SKM-1 treated with dmso at 0.1 percent for 144 hours (cell line): Measurements from ENCODE around the gene QSOX2.

Experiments used
- DNase-seq: peaks from one replicate; lab custom pipeline; 2025; ENCODE audit not compliant: unreplicated experiment; lab: John Stamatoyannopoulos, UW

The QSOX2 gene

DNA sequence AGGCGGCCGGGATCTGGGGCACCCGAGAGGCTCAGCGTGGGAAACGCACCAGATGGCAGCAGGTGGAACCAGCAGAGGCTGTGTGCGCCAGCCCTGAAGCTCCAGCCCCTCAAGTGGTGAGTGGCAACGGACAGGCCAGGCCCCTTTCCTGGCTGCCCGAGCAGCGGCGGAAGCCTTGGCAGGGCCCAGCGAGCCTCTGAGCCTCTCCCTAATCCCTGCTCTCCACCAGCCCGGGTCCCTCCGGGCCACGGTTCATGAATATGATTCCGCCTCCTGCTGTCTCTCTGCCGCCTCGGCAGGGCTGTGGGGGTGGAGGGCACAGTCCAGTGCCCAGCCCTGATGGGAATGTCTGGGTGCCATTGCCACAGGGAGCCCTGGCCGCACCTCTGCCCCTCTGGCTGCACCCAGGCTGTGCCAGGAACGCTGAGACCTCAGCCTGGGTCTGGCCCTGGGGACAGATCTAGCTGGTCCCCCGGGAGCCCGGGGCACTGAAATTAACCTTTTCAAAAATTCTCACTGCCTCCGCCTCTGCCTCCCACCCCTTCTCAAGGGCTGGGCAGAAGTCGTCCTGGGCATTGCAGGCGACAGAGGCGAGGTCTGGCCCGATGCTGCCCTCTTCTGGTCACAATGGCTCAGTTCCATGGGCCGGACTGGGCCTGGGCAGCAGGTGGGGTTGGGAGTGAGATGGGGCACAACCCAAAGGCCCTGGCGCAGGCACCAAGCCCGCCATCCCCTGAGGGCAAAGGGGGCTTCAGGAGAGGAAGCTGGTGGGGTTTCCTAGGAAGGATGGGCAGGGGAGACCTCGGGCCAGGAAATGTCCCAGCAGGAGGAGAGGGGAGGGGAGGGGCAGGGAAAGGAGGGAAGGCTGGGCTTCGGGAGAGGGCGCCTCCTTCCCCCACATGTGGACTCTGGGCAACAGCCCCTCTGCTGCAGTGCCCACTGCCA lies 38.0 kb upstream of the QSOX2 start:
- DNase-seq, result peak; percentile 37

DNA sequence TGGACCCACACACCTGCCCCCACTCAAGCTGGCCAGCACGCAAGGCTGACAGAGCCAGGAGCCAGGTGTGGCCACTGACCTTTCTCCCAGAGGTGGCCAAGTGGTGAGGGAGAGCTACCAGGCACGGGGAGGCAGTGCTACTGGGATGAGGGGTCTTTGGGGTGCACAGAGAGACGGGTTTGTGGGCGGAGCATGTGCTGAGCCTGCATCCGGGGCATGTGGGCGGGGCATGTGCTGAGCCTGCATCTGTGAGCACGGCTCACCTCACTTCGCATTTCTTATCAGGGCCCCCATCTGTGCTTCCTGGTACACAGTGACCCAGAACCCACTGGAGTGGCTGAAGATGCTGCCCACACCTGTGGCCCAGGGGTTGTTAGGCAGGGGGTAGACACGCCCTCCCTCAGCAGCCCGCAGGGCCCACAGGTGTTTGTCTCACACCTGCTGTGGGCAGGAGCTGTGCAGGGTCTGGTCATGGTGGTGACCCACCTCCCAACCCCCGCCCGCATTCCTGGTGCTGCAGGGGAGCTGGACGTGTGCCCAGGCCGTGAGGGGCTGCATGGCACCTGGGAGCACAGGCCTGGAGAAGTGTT lies 36.8 kb upstream of the QSOX2 start:
- DNase-seq, result no peak

DNA sequence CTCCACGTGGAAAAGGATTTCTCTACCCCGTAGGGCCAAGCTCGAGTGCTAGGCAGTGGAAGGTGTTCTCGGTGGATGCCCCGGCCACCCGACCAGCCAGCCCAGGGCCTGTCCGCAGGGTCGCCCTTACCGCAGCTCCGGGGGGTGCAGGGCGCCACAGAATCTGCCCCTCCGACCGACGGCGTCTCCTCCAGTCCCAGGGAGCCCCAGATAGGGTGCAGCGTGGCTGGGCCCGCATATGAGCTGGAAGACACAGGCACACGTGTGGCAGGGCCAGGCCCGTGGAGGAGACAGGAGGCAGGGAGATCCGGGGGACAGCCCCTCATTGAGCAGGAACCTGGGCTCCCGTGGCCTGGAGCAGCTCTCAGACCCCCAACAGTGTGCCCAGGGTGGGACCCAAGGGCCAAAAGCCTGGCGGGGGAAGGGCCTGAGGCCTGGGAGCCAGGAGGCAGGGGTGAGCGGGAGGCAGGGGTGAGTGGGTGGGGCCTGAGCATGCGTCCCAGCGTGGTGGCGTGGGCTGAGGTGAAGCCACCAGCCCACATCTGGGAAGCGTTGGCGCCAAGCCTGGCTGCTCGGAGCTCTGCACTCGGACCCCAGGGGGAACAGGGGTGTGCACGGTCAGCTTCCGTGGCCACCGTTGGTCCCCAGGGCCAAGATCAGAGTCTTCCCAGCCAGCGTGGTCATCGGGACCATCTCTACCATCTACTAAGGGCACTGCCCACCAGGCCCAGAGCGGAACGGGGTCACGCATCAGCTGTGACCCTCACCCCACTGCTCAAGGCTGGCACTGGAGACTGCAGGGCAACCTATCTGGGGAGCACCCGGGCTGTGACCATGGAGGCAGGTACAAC lies 36.0 kb upstream of the QSOX2 start:
- DNase-seq, result no peak

DNA sequence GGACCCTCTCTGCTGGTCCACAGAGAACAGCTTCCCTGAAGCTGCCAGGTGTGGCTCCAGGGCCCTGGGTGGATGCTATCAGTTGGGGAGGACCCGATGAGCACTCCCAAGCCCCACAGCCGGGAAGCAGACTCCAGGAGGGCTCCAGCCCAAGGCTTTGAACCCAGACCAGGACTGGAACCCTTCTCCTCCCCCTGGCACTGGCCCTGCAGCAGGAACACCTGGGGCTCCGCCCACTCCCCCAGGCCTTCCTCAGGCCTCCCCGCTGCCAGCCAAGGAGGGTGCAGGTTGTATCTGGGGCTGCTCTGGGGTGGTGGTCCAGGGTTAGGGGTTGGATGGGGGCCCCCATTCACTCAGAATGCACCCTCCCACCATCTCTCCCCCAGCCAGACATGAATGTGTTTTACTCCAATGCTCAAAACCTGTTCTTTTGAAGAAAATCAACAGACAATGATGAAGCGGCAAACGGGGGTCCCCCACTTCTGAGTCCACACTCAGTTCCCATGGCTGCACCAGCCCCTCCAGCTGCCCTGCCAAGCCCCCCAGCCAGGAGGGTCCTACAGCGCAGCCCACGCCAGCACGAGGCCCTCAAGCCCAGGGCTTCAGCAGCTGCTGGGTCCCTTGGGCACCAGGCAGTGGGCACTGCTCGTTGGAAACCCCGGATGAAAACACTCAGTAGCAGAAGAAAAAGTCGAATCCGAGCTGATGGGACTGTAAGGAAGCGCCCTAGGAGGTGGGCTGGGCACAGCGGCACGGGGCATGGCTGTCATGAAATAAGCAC lies 35.1 kb upstream of the QSOX2 start:
- DNase-seq, result no peak

DNA sequence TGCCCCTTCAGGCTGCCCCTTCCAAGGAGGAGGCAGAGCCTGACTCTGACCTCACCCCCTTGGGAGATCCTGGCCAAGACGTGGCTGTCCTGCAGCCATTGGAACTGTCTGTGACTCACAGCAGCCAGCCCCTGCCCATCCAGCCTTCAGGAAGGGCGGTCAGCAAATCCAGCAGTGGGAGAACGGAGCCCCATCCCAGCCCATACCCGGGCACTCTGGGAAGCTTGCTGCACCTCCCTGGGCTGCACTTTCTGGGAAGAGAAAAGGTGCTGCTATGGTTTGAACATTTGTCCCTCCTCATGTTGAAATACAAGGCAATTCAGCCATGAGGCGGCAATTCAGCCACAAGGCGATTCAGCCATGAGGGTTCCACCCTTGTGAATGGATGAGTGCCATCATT lies 33.9 kb upstream of the QSOX2 start:
- no peak for DNase-seq

DNA sequence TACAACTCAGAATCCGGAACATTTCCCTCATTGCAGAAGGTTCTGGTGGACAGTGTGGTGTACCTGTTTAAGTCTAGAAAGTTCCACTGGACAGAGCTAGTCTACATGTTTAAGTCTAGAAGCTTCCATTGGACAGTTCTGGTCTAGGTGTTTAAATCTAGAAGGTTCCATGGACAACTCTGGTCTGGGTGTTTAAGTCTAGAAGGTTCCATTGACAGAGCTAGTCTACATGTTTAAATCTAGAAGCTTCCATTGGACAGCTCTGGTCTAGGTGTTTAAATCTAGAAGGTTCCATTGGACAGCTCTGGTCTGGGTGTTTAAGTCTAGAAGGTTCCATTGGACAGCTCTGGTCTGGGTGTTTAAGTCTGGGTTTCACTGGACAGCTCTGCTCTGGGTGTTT lies 33.3 kb upstream of the QSOX2 start:
- DNase-seq, result no peak

DNA sequence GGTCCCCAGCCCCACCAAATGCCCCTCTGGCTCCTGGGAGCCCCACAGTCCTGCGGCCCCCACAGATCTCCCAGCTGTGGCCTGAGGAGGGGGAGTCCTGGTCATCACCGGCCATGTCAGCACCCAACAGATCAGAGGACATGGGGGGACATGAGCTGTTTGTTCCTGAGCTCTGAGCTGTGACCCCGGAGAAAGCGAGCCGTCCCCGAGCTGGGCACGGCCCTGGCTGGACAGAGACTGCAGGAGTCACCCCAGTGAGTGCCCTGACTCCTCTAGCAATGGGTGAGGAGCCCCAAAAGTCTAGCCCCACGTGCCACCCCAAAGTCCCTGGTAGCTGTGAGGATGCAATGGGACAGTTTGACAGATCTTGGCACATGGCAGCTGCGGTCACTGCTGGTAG lies 32.6 kb upstream of the QSOX2 start:
- no peak for DNase-seq

DNA sequence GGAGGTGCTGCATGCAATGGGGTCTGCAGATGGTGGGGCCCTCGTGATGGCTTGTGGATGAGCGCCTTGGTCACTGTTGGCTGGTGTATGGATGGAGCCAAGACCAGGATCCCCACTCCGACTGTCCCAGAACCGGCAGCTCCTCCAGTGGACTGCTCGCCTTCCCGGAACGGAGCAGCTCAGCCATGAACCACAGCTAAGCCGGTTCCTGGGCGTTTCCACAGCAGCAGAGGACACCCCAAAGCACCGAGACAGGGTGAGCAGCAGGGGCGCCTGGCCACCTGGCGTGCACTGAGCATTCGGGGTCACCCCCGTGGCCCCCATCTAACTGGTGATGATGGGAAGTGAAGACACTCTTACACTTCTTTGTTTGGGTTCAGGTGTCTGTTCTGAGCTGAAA lies 32.1 kb upstream of the QSOX2 start:
- DNase-seq, result no peak

DNA sequence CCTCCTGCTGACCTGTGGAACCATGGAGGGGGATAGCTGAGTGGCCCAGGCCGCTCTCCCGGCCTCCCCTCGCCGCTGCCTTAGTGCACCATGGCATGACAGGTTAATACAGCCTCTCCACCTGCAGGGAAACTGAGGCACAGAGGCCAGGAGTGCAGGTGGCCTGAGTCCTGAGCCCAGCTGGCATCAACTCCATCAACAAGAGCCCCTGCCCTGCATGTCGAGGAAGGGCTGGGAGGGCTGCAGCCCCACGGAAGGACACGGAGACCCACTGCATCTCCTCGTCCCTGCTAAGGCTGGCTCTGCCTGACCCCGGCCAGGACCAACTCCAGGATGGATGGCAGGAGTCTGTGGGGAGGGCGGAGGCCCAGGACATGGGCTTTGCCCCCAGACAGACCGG lies 31.1 kb upstream of the QSOX2 start:
- DNase-seq, result no peak

DNA sequence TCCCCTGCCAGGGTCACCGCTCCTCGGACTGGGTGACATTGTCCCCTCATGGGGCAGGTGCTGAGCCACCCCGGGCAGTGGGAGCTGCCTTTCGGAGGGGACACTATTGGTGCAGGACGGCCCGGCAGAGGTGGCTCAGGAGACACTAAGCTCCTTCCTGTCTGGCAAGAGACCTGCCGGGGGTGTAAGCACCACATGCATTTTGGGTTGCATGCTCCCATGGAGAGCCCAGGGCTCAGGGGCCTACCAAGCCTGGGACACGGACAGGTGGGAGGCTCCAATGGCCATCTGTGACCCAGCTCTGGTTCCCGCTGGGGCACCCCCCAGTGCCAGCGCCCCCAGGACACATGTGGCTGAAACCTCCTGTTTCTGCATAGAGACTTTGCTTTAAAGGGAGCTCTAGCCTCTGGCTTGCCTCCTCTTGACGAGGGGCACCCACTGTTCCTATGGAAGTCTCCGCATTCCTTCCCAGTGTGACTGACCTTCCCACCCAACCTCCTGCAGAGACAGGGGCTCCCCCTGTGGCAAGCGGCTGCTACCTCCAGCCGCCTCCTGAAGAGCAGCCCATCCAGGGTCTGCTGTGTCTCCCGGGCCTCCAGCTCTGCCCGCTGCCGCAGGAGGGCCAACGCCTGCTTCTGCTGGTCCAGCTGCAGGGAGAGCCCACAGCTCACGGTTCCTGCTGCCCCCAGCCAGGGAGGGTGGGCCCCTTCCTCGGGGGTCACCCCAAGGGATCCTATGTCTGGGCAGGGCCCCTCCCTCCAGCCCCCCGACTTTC lies 30.2 kb upstream of the QSOX2 start:
- no peak for DNase-seq

DNA sequence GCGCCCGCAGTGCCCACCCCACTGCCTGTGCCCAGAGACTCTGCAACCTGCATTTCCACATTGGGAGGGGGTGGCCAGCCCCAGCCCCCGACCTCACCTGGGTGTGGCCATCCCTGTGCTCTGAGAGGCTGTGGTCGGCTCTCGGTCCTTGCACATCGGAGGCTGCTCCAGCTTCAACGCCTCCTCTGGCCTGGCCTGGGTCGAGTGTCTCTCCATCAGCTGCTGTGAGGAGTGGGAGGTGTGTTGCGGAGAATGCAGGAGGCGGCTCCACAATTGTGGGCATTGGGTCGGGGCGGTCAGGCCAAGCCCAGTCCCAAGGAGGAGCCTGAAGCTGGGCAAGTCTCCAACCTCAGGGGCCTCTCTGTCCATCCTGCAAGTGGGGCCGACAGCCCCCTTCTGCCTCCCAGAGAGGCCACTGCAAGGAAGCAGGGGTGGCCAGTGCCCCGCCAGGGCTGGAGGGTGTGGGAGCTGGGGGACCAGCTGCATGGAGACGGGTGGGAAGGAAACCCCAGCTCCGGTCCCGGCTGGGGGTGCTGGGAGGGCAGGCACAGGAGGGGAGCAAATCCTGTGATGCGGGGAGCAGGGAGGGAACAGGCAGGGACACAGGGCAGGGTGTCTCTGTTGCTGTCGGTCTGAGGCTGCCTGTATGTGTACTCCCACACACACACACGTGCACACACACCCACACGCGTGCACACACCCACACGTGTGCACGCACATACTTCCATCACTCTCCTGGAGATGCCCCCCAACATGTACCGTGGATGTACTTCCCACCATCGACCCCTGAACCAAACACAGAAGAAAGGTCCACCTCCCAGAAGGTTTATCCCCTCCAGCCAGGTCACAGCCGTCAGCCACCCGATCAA lies 29.4 kb upstream of the QSOX2 start:
- DNase-seq, result no peak

DNA sequence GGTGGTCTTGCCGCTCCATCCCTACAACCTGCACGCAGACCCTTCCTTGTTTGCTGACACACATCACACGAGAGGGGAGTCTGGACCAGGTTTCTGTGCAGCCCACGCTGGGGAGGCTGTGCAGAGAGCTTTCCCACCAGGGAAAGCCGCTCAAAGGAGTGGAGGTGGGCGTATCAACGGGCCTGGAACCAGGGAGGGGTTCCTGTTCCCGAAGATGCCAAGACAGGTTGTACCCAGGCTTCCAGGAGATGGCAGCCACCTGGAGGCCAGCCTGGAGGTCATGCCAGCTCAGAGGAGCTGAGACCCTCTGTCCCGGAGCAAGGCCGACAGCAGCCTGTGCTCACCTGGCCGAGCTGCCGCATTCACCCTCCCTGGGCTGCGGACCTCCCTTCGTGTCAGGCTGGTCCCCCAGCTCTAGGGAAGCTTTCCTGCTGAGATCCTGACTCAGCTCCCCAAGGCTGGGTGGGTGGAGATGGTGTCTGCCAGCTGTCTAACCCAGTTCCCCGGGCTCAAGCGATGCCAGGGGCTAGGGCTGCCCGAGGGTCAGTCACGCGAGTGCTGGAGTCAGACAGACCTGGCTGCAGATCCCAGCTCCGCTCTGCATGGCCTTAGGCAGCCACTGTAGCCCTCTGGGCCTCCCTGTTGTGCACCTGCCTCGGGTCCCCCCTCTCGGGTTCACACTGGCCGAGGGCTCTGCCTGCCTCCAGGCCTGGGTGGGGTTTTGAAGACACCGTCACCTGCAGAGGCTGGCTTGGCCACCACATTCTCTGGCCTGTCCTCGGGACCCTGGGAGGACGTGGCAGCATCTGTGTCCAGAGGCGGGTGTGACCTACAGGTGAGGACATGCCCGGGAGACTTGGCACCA lies 28.5 kb upstream of the QSOX2 start:
- no peak for DNase-seq

DNA sequence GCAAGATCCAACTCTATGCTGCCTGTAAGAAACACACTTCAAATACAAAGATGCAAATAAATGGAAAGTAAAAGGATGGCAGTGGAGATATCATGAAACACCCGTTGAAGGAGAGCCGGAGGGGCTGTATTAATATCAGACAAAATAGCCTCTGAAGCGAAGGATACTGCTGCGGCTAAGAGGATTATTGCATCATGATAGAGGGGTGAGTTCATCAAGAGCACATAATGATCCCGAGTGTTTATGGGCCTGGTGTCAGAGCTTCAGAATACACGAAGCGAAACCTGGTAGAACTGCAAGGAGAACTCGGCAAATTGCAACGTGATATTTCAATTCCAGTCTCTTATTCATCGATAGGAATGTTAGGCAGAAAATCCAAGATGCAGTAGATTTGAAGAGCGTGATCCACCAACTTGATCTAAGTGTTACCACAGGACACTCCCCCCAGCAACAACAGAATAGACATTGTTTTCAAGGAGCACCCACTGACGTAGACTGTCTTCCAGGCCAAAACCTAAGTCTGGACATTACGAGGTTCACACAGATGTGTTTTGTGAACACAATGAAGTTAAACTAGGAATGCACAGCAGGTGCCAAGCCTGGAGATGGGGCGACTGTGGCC lies 27.7 kb upstream of the QSOX2 start:
- DNase-seq, result no peak

DNA sequence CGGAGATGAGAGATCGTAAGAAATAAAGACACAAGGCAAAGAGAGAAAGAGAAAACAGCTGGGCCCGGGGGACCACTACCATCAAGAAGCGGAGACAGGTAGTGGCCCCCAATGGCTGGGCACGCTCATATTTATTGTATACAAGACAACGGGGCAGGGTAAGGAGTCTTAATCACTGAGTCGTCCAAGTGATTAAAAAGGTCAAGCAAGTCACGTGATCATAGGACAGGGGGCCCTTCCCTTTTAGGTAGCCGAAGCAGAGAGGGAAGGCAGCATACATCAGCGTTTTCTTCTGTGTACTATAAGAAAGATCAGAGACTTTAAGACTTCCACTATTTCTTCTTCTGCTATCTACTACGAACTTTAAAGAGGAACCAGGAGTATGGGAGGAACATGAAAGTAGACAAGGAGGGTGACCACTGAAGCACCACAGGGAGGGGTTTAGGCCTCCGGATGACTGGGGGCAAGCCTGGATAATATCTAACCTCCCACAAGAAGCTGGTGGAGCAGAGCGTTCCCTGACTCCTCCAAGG lies 24.6 kb upstream of the QSOX2 start:
- no peak for DNase-seq

DNA sequence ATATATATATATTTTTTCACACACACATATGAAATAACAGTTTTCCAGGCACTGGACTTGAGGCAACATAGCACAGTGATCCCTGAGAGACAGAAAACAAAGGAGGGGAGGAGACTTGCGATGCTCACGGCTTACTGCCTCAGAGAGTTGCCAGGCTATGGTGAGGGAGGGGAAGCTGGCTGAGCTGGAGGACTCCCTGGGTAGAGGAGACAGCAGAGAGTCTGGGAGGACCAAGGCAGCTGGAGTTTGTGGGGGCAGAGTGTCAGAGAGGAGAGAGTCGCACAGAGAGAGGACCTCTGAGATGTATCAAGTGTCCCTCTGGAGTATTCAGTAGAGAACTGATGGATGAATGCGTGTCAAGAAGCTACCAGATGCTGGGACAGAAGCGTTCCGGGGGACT lies 23.1 kb upstream of the QSOX2 start:
- no peak for DNase-seq

DNA sequence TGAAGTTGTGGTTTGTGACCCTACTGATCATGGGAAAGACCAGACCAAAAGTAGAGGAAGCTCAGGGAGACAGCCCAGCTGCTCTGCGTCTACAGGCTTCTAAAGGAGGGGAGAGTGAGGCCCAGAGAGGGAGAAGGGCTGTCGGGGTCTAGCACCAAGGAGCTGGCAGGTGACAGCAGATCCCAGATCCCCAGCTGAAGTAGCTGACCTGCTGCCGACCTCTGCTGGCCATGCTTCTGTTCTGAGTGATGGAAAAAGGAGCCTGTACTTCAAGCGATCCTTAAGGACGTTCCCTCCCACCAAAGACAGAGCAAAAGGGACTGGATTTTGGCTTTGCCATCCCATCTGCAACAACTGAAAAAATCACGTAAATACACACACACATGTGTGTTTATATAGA lies 22.7 kb upstream of the QSOX2 start:
- no peak for DNase-seq

DNA sequence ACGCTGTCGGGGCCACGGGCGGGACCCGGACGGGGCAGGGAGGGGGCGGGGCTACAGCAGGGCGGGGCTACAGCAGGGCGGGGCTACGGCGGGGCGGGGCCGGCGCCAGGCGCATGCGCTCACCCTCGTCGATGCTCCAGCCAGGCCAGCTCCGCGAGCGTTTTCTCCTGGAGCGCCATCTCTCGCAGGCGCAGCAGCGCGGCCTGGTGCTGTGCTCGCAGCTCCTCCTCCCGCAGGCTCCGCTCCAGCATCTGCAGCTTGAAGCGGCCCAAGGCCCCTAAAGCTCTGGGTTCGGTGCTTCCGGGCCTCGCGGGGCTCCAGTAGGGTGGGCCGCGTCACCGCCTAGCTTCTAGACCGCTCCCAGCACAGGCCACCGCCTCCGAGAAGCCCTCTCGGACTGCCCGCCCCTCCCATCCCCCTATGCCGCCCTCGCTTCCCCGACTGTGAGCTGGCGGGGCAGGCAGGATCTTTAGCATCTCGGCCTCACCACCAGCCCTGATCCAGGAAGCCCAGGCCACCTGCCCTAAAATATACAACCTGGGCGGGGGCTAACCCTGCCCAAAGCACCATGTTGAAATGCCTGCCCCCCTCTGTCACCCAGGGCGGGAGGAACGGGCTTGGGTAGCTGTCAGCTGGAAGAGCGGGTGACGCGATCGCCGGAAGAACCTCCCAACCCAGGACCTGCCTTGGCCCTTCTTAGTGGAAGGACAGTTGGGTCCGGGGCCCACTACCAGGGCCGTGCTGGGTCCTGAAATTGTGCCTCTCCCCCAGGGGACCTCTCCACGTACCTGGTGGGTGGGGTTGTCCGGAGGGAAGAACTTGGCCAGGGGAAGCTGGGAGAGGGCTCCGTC lies 21.9 kb upstream of the QSOX2 start:
- DNase-seq, result peak; percentile 66
